OCI-LY3 (cell line): Measurements from ENCODE around the gene PLEKHA6.

Experiments
- EZH2phosphoT487 ChIP-seq: fragments of 200-600 bp; shearing (Covaris generic); IDR thresholded peaks from 2 replicates; pipeline ENCODE4 v1.6.1; 2018; ENCODE audit warnings: antibody characterized with exemption, mixed run types, low read depth
- TF ChIP-seq, protein P1 (sequence below): fragments of 200-600, 300-600 bp; sonication (generic); IDR thresholded peaks from 2 replicates; pipeline ENCODE4 v1.5.1; 2014; ENCODE audit warnings: antibody characterized with exemption, low read length, low read depth

DNA sequence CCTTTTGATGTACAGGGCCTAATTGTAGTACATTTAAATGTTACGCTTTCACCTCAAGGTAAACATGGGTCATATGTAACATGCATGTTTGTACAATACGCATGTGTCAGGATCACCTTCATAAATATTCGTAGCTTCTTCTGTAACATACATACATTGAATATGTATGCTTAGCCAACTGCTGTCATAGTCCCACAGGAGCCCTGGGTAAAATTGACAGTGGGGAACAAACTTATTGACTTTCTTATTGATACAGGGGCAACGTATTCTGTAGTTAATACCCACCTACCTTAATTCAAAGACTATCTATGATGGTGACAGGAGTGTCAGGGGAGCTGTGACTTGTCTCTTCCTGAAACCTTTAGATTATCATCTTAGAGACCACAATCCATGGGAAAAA, 189.9 kb downstream of the PLEKHA6 start:
- TF ChIP-seq, protein P1, sequence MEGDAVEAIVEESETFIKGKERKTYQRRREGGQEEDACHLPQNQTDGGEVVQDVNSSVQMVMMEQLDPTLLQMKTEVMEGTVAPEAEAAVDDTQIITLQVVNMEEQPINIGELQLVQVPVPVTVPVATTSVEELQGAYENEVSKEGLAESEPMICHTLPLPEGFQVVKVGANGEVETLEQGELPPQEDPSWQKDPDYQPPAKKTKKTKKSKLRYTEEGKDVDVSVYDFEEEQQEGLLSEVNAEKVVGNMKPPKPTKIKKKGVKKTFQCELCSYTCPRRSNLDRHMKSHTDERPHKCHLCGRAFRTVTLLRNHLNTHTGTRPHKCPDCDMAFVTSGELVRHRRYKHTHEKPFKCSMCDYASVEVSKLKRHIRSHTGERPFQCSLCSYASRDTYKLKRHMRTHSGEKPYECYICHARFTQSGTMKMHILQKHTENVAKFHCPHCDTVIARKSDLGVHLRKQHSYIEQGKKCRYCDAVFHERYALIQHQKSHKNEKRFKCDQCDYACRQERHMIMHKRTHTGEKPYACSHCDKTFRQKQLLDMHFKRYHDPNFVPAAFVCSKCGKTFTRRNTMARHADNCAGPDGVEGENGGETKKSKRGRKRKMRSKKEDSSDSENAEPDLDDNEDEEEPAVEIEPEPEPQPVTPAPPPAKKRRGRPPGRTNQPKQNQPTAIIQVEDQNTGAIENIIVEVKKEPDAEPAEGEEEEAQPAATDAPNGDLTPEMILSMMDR, result no peak
- TF ChIP-seq EZH2phosphoT487, result no peak
